ENCODE data around the gene BPIFB4.

BPIFB4 gene

GRCh38 chr20:33079259-33079658 is at the start of gene BPIFB4:
TSS of gene BPIFB4 (plus strand) at chr20:33079643. CDS start at chr20:33081527, 1,884 bp downstream.
- Histone ChIP-seq H3K9me3 (replicated peaks in 1 of 11) (no peaks in the 10 kb centered on the region), H3K4me2 (no peak within 1 kb of the TSS)

GRCh38 chr20:33030076-33030475 is 49.4 kb upstream of the BPIFB4 start:
- Histone ChIP-seq H3K4me3 (no peak overlapping the region), H3K36me3 (no peaks in the 10 kb centered on the region), H4K20me1 (no peaks in the 10 kb centered on the region; a peak in 1 of 22 replicates), H3K4me2 (no peak overlapping the region), H3K4me1 (no peaks in the 10 kb centered on the region; a peak in 1 of 20 replicates), H3K9ac (no peak overlapping the region), H3K9me3 (replicated peaks in 1 of 11) (no peaks in the 10 kb centered on the region; a peak in 4 of 22 replicates), H3K27ac (no peak overlapping the region), H3K27me3 (no peaks in the 10 kb centered on the region)
- TF ChIP-seq Cebpa-rat (IDR thresholded peaks at IDR 0.05) = no peak

More at GRCh38 chr20:33079259-33079658, at the start of gene BPIFB4:
- H3K27ac ChIP-seq = no peak within 1 kb of the TSS; a peak in 1 of 22 replicates
- TF ChIP-seq Cebpa-rat (IDR thresholded peaks at IDR 0.05) = no peak
- H3K4me1 ChIP-seq = peaks cover 0 to 11% (median 6%) of the 10 kb centered on the region in 10 experiments; a peak in 8 of 20 replicates
- no peak within 1 kb of the TSS for H3K9ac ChIP-seq
- no peaks in the 10 kb centered on the region for H3K36me3 ChIP-seq
- no peaks in the 10 kb centered on the region for H4K20me1 ChIP-seq
- no peaks in the 10 kb centered on the region for H3K27me3 ChIP-seq
- no peak within 1 kb of the TSS for H3K4me3 ChIP-seq

GRCh38 chr20:33030569-33030968 is 48.9 kb upstream of the BPIFB4 start:
- Histone ChIP-seq H3K4me1 (no peaks in the 10 kb centered on the region; a peak in 1 of 20 replicates), H3K9me3 (replicated peaks in 1 of 11) (no peaks in the 10 kb centered on the region; a peak in 4 of 22 replicates), H3K4me3 (no peak overlapping the region), H4K20me1 (no peaks in the 10 kb centered on the region; a peak in 1 of 22 replicates), H3K27ac (no peak overlapping the region), H3K27me3 (no peaks in the 10 kb centered on the region), H3K36me3 (no peaks in the 10 kb centered on the region), H3K9ac (no peak overlapping the region), H3K4me2 (no peak overlapping the region)
- TF ChIP-seq Cebpa-rat (IDR thresholded peaks at IDR 0.05) = no peak

DNA sequence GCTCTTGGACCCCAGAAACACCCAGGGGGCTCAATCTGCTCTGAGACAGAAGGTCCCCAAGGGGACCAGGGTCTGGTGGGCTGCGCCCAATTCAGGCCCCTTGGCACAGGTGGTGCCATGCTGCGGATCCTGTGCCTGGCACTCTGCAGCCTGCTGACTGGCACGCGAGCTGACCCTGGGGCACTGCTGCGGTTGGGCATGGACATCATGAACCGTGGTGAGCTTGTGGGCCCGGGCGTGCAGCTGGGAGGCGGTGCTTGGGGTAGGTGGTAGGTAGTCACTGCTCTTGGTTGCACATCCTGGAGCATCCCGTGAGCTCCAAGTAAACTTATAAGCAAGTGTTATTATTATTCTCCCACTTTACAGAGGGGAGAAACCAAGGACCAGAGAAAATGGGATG is 47.9 kb upstream of the BPIFB4 start, which contains the start of gene BPIFB6:
TSS of gene BPIFB6 (plus strand) at position 118 of the 400 bp plus-strand sequence. CDS start at position 118, 0 bp downstream.
- no peaks in the 10 kb centered on the region; a peak in 1 of 20 replicates for H3K4me1 ChIP-seq
- no peaks in the 10 kb centered on the region for H3K27me3 ChIP-seq

GRCh38 chr20:33032555-33032954 is 46.9 kb upstream of the BPIFB4 start:
- no peak for TF ChIP-seq Cebpa-rat (IDR thresholded peaks at IDR 0.05)
- H3K4me2 ChIP-seq = no peak overlapping the region

More for the DNA sequence above, 47.9 kb upstream of the BPIFB4 start, which contains the start of gene BPIFB6:
- Histone ChIP-seq H3K36me3 (no peaks in the 10 kb centered on the region), H3K9me3 (replicated peaks in 1 of 11) (no peaks in the 10 kb centered on the region; a peak in 4 of 22 replicates), H3K9ac (no peak within 1 kb of the TSS), H3K4me2 (no peak within 1 kb of the TSS), H3K4me3 (no peak within 1 kb of the TSS), H3K27ac (no peak within 1 kb of the TSS), H4K20me1 (no peaks in the 10 kb centered on the region; a peak in 1 of 22 replicates)
- no peak for TF ChIP-seq Cebpa-rat (IDR thresholded peaks at IDR 0.05)

GRCh38 chr20:33033381-33033780 is 46.1 kb upstream of the BPIFB4 start:
- no peaks in the 10 kb centered on the region for H3K36me3 ChIP-seq
- TF ChIP-seq Cebpa-rat (IDR thresholded peaks at IDR 0.05) = no peak
- H3K27ac ChIP-seq = no peak overlapping the region
- no peak overlapping the region for H3K4me2 ChIP-seq
- H3K4me3 ChIP-seq = no peak overlapping the region
- H3K27me3 ChIP-seq = no peaks in the 10 kb centered on the region
- no peaks in the 10 kb centered on the region; a peak in 1 of 20 replicates for H3K4me1 ChIP-seq
- H3K9ac ChIP-seq = no peak overlapping the region
- H4K20me1 ChIP-seq = no peaks in the 10 kb centered on the region; a peak in 1 of 22 replicates
- no peaks in the 10 kb centered on the region; a peak in 4 of 22 replicates for H3K9me3 ChIP-seq (replicated peaks in 1 of 11)

More at GRCh38 chr20:33032555-33032954, 46.9 kb upstream of the BPIFB4 start:
- Histone ChIP-seq H3K9ac (no peak overlapping the region), H3K9me3 (replicated peaks in 1 of 11) (no peaks in the 10 kb centered on the region; a peak in 4 of 22 replicates), H3K27me3 (no peaks in the 10 kb centered on the region), H3K36me3 (no peaks in the 10 kb centered on the region), H4K20me1 (no peaks in the 10 kb centered on the region; a peak in 1 of 22 replicates), H3K4me1 (no peaks in the 10 kb centered on the region; a peak in 1 of 20 replicates), H3K4me3 (no peak overlapping the region), H3K27ac (no peak overlapping the region)

DNA sequence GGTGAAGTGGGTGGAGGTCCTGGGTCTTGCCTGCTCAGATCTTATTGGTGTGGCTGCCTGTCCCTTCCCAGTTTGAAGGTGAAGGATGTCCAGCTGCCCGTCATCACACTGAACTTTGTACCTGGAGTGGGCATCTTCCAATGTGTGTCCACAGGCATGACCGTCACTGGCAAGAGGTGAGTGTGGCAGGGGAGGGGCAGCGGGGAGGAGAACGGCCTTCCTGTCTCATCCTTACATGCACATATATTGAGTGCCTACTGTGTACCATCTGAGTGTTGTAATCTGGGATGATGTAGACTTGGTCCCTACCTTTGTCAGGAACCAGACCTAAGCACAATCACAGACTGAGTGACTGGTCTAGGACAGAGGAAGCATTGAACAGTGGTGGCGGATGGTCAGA is 45.3 kb upstream of the BPIFB4 start:
- Histone ChIP-seq H3K36me3 (no peaks in the 10 kb centered on the region), H3K27me3 (no peaks in the 10 kb centered on the region), H4K20me1 (no peaks in the 10 kb centered on the region; a peak in 1 of 22 replicates), H3K27ac (no peak overlapping the region), H3K9me3 (replicated peaks in 1 of 11) (no peaks in the 10 kb centered on the region; a peak in 4 of 22 replicates), H3K4me1 (no peaks in the 10 kb centered on the region), H3K4me3 (no peak overlapping the region), H3K9ac (no peak overlapping the region), H3K4me2 (no peak overlapping the region)
- TF ChIP-seq Cebpa-rat (IDR thresholded peaks at IDR 0.05) = no peak

DNA sequence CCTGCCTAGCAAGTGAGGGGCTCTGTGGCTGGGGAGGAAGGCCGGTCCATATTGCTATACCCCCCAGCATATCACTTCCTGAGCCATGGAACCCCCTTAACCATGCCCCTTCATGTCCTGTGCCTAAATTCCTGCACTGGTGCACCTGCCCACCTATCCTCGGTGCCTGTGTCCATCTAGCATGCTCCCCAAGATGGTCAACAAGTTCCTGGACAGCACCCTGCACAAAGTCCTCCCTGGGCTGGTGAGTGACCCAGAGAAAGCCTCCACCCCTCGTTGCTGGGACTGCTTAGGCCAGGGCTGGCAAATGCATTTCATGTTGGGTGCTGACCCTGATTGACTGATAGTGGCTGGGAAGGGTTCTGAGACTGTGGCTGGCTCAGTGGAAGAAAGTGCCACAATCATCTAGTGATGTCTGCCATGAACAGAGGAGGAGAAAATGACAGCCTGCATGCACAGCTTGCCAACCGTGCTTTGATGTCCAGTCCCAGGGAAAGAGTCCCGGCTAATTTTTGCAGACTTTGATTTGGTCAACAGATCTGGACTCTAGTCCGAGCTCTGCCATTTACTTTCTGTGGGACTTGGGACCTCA is 44.4 kb upstream of the BPIFB4 start:
- no peak for TF ChIP-seq Cebpa-rat (IDR thresholded peaks at IDR 0.05)
- Histone ChIP-seq H3K4me3 (no peak overlapping the region), H3K36me3 (no peaks in the 10 kb centered on the region), H3K9ac (no peak overlapping the region), H3K27ac (no peak overlapping the region), H3K27me3 (no peaks in the 10 kb centered on the region), H3K9me3 (replicated peaks in 1 of 11) (no peaks in the 10 kb centered on the region; a peak in 4 of 22 replicates), H3K4me2 (no peak overlapping the region), H3K4me1 (no peaks in the 10 kb centered on the region), H4K20me1 (no peaks in the 10 kb centered on the region; a peak in 1 of 22 replicates)

DNA sequence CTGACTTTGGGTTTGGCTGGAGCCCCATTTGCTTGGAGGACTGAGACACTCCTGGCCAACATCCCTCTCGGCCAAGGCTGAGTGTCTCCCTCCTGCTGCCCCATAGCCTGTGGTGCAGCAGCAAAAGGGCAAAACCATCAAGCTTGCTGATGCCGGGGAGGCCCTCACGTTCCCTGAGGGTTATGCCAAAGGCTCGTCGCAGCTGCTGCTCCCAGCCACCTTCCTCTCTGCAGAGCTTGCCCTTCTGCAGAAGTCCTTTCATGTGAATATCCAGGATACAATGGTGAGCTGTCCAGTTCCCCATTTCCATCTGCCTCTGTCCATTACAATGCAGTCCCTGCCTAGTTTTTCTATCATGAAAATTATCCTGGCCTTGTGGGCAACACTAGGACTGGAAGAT is 42.0 kb upstream of the BPIFB4 start:
- no peak overlapping the region for H3K27ac ChIP-seq
- no peak for TF ChIP-seq Cebpa-rat (IDR thresholded peaks at IDR 0.05)
- H3K27me3 ChIP-seq = no peaks in the 10 kb centered on the region
- no peak overlapping the region for H3K4me3 ChIP-seq
- H3K9ac ChIP-seq = no peak overlapping the region
- H3K4me1 ChIP-seq = no peaks in the 10 kb centered on the region
- no peaks in the 10 kb centered on the region for H4K20me1 ChIP-seq
- H3K9me3 ChIP-seq (replicated peaks in 1 of 11) = no peaks in the 10 kb centered on the region; a peak in 4 of 22 replicates
- H3K4me2 ChIP-seq = no peak overlapping the region
- no peaks in the 10 kb centered on the region for H3K36me3 ChIP-seq

GRCh38 chr20:33038243-33038642 is 41.2 kb upstream of the BPIFB4 start:
- Histone ChIP-seq H3K27me3 (no peaks in the 10 kb centered on the region), H3K9ac (no peak overlapping the region), H3K4me1 (no peaks in the 10 kb centered on the region), H3K4me2 (no peak overlapping the region), H3K36me3 (no peaks in the 10 kb centered on the region), H3K4me3 (no peak overlapping the region), H3K9me3 (replicated peaks in 1 of 11) (peaks cover 0 to 5% (median 0%) of the 10 kb centered on the region in 11 experiments; a peak in 4 of 22 replicates), H3K27ac (no peak overlapping the region), H4K20me1 (no peaks in the 10 kb centered on the region)
- no peak for TF ChIP-seq Cebpa-rat (IDR thresholded peaks at IDR 0.05)

Measured in BLaER1 treated with 17β-estradiol and CSF1 and Interleukin-3, amounts not matched to agents 10 nM and 100 nM (cell line).